Panc1 (cell line): ENCODE data around the gene NEURL2. TPM values are rescaled to one million over a fixed set of nuclear protein-coding genes. Genes with fewer than 3 reads are reported as not detected.

Experiments
- ATAC-seq: fragments of 200-7000 bp; cut with Tn5 transposase; 2 replicates; pipeline ENCODE4 v1.9.1; 2020; ENCODE audit warnings: mild to moderate bottlenecking, moderate library complexity
- BruUV-seq: library from RNA; stranded (reverse); fragments of 400-500 nt; replicated peaks from 2 replicates; lab custom pipeline; 2021; lab: Mats Ljungman, UMichigan
- CTCF ChIA-PET: fragments of 300-600 bp; sonication (Branson Sonifier 250); formaldehyde crosslinking; loops from one replicate; lab custom pipeline; 2022; ENCODE audit warnings: antibody characterized with exemption; lab: Charles Lee
- POLR2A ChIA-PET: fragments of 300-600 bp; sonication (Branson Sonifier 250); formaldehyde crosslinking; loops from one replicate; lab custom pipeline; 2022; ENCODE audit warnings: antibody characterized with exemption; lab: Charles Lee
- DNase-seq: peaks from one replicate; pipeline ENCODE4 v3.0.0-alpha.2; 2010; ENCODE audit warnings: low read depth, low spot score
- H3K27ac ChIP-seq: 2 replicates; pipeline ENCODE4 v1.5.1; 2011; ENCODE audit warnings: mild to moderate bottlenecking, low read length, inconsistent platforms
- H3K27me3 ChIP-seq: fragments of 200-500 bp; sonication (Bioruptor generic); 2 replicates; pipeline ENCODE4 v1.6.0; 2014; ENCODE audit warnings: low read length, inconsistent platforms; ENCODE audit not compliant: control insufficient read depth, insufficient read depth
- H3K36me3 ChIP-seq: fragments of 200-500 bp; sonication (Bioruptor generic); 2 replicates; pipeline ENCODE4 v1.5.1; 2014; ENCODE audit warnings: inconsistent platforms, mild to moderate bottlenecking, low read length, moderate library complexity; ENCODE audit not compliant: control insufficient read depth, insufficient read depth
- H3K4me1 ChIP-seq: 2 replicates; pipeline ENCODE4 v1.5.1; 2011; ENCODE audit warnings: inconsistent platforms, mild to moderate bottlenecking, low read length, moderate library complexity; ENCODE audit not compliant: control insufficient read depth, insufficient read depth
- H3K4me3 ChIP-seq, 2 experiments: 2 replicates each; pipeline ENCODE4 v1.5.1; 2011 to 2012; ENCODE audit warnings: low read depth in 2 of 2, low read length in 2 of 2, mild to moderate bottlenecking in 2 of 2, inconsistent platforms in 1 of 2, moderate library complexity in 1 of 2
- H3K9me3 ChIP-seq: fragments of 200-500 bp; sonication (Bioruptor generic); 2 replicates; pipeline ENCODE4 v1.5.1; 2014; ENCODE audit warnings: low read depth, mild to moderate bottlenecking, inconsistent platforms, low read length, moderate library complexity; ENCODE audit not compliant: control insufficient read depth, insufficient read depth
- POLR2AphosphoS5 ChIP-seq: IDR thresholded peaks from 2 replicates; pipeline ENCODE4 v1.6.1; 2012; ENCODE audit warnings: mild to moderate bottlenecking, low read depth, low read length, moderate library complexity
- SIN3A ChIP-seq: IDR thresholded peaks from 2 replicates; pipeline ENCODE4 v1.6.1; 2012; ENCODE audit warnings: low read depth, mild to moderate bottlenecking, low read length, moderate library complexity, borderline replicate concordance; ENCODE audit not compliant: insufficient read depth
- TCF7L2 ChIP-seq: IDR thresholded peaks from 2 replicates; pipeline ENCODE4 v1.6.1; 2011; ENCODE audit warnings: mild to moderate bottlenecking, low read depth, low read length, inconsistent platforms
- in situ Hi-C: cut with HindIII; loops from 2 replicates; pipeline ENCODE4 v1.10.0; 2016; ENCODE audit warnings: low sequenced_read_pairs, low pct_unique_long_range_greater_than_20kb
- intact Hi-C: fragments of 100-400 bp; cut with micrococcal nuclease; formaldehyde crosslinking; loops from one replicate; pipeline ENCODE4 v1.10.0; 2022; ENCODE audit not compliant: unreplicated experiment
- total RNA-seq: library from RNA; stranded (reverse); gene quantifications from one replicate; pipeline ENCODE4 v1.2.1, GENCODE V29; 2021; ENCODE audit not compliant: unreplicated experiment
- TF ChIP-seq, protein P1 (sequence below), 2 experiments: IDR thresholded peaks; 2 replicates each; pipeline ENCODE4 v1.6.1; 2011 to 2012; ENCODE audit warnings: low read depth in 2 of 2, control low read depth in 1 of 2, low read length in 1 of 2, mild to moderate bottlenecking in 1 of 2, moderate library complexity in 1 of 2; ENCODE audit not compliant: insufficient read depth in 1 of 2
- TF ChIP-seq, protein P2 (sequence below): fragments of 450-650 bp; IDR thresholded peaks from 2 replicates; pipeline ENCODE4 v1.5.1; 2017; ENCODE audit warnings: mild to moderate bottlenecking

Gene NEURL2
- total RNA-seq, 1 experiment from 2014 or later, result 3.0 TPM

DNA sequence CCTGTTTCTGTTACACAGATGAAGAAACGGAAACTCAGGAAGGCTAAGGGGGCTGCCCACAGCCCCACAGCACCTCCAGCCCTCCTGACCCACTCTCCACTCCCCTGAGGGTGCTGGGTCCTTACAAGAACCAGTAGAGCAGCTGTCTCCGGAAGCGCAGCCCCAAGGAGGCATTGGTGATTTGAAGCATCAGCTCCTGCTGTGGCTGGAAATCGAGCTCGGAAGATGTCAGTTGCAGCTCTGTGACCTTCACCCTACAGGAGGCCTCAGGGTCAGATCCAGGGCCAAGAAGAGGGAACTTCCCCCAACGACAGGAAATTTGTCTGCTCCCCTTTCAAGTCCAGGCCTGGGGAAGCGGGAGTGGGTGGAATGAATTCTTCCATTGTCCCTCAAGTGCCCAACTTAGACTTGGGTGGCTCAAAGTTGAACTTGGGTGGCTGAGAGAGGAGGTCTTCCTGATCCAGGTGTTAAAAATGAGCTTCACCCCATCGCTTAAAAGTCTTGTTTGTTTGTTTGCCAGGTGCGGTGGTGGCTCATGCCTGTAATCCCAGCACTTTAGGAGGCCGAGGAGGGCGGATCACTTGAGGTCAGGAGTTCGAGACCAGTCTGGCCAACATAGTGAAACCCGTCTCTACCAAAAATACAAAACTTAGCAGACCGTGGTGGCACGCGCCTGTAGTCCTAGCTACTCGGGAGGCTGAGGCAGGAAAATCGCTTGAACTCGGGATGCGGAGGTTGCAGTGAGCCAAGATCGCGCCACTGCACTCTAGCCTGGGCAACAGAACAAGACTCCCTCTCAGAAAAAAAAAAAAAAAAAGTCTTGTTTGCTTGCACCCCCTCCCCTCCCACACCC lies 19.0 kb upstream of the NEURL2 start:
- no peak for ATAC-seq
- TF ChIP-seq, protein P1, sequence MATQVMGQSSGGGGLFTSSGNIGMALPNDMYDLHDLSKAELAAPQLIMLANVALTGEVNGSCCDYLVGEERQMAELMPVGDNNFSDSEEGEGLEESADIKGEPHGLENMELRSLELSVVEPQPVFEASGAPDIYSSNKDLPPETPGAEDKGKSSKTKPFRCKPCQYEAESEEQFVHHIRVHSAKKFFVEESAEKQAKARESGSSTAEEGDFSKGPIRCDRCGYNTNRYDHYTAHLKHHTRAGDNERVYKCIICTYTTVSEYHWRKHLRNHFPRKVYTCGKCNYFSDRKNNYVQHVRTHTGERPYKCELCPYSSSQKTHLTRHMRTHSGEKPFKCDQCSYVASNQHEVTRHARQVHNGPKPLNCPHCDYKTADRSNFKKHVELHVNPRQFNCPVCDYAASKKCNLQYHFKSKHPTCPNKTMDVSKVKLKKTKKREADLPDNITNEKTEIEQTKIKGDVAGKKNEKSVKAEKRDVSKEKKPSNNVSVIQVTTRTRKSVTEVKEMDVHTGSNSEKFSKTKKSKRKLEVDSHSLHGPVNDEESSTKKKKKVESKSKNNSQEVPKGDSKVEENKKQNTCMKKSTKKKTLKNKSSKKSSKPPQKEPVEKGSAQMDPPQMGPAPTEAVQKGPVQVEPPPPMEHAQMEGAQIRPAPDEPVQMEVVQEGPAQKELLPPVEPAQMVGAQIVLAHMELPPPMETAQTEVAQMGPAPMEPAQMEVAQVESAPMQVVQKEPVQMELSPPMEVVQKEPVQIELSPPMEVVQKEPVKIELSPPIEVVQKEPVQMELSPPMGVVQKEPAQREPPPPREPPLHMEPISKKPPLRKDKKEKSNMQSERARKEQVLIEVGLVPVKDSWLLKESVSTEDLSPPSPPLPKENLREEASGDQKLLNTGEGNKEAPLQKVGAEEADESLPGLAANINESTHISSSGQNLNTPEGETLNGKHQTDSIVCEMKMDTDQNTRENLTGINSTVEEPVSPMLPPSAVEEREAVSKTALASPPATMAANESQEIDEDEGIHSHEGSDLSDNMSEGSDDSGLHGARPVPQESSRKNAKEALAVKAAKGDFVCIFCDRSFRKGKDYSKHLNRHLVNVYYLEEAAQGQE (IDR thresholded peaks at IDR 0.05; ENCODE audit: insufficient read depth in 1 of 2, low read depth in 2 of 2, low read length in 1 of 2), result no peak
- TF ChIP-seq POLR2AphosphoS5, result no peak
- no peak for TF ChIP-seq SIN3A
- TF ChIP-seq, protein P2, sequence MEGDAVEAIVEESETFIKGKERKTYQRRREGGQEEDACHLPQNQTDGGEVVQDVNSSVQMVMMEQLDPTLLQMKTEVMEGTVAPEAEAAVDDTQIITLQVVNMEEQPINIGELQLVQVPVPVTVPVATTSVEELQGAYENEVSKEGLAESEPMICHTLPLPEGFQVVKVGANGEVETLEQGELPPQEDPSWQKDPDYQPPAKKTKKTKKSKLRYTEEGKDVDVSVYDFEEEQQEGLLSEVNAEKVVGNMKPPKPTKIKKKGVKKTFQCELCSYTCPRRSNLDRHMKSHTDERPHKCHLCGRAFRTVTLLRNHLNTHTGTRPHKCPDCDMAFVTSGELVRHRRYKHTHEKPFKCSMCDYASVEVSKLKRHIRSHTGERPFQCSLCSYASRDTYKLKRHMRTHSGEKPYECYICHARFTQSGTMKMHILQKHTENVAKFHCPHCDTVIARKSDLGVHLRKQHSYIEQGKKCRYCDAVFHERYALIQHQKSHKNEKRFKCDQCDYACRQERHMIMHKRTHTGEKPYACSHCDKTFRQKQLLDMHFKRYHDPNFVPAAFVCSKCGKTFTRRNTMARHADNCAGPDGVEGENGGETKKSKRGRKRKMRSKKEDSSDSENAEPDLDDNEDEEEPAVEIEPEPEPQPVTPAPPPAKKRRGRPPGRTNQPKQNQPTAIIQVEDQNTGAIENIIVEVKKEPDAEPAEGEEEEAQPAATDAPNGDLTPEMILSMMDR, result no peak
- no peak for TF ChIP-seq TCF7L2

DNA sequence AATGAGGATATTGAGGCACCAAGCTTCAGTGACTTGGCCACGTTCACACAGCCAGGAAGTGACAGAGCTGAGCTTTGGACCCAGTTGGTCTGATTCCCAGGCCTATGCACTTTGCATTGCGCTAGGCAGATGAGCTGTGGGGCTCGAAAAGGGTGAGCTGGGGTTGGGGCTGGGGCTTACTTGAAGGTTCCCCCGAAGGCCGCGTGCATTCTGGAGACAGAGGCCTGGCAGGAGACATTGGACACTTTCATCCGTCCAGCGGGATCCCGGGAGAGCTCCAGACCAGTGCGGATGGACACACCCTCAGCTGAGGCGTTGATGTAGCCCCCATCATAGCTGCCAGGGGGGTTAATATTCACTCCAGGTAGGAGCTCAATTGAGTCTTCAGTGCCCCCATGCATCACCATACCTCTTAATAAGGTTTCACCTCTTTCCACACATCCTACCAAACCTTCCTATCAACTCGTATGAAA lies 18.4 kb upstream of the NEURL2 start:
- peaks cover 18% of the 10 kb centered on the region for H3K4me1 ChIP-seq
- in situ Hi-C loops (no loop called here), intact Hi-C loops (no loop called here)
- TF ChIP-seq POLR2AphosphoS5, result no peak
- TF ChIP-seq, protein P1 (IDR thresholded peaks at IDR 0.05; ENCODE audit: insufficient read depth in 1 of 2, low read depth in 2 of 2, low read length in 1 of 2), result no peak
- no peak for TF ChIP-seq TCF7L2
- TF ChIP-seq, protein P2, result no peak
- no peak for TF ChIP-seq SIN3A
- no TSS peak for BruUV-seq
- ATAC-seq (no peak), DNase-seq (no peak)
- H3K27me3 ChIP-seq, result no peaks in the 10 kb centered on the region
- H3K9me3 ChIP-seq, result no peaks in the 10 kb centered on the region
- ChIA-PET CTCF (no interaction called here), POLR2A (interaction anchor here (0.9 kb wide), 1 partner anchor 61 kb away, joined by 4 read pairs; no protein-coding TSS in a partner anchor)
- H3K36me3 ChIP-seq, result no peaks in the 10 kb centered on the region
- H3K4me3 ChIP-seq, result no peak overlapping the region
- H3K27ac ChIP-seq, result peak overlapping the region; percentile 29; the same call in 1 of the 2 replicates

More for the DNA sequence above, 19.0 kb upstream of the NEURL2 start:
- BruUV-seq, result TSS peak; percentile 76
- Histone ChIP-seq H3K9me3 (no peaks in the 10 kb centered on the region), H3K27ac (peak overlapping the region; percentile 29; the same call in 1 of the 2 replicates), H3K36me3 (no peaks in the 10 kb centered on the region), H3K27me3 (no peaks in the 10 kb centered on the region), H3K4me1 (peaks cover 18% of the 10 kb centered on the region), H3K4me3 (peak overlapping the region; percentile 7 to 39; a peak in 2 of 4 replicates)
- POLR2A ChIA-PET, result interaction anchor here (0.9 kb wide), 1 partner anchor 61 kb away, joined by 4 read pairs; no protein-coding TSS in a partner anchor
- no peak for DNase-seq
- intact Hi-C loops, result no loop called here
- CTCF ChIA-PET, result no interaction called here
- in situ Hi-C loops, result no loop called here
